ENCODE measurements around the gene MCUB. TPM values are rescaled to one million over a fixed set of nuclear protein-coding genes. Genes with fewer than 3 reads are reported as not detected.

Gene MCUB
- total RNA-seq, 1 donor from 2014 or later: 3.9 TPM

GRCh38 chr4:109614015-109614414, 54.0 kb downstream of the MCUB start:
- Mint-ChIP-seq H3K4me1 (ENCODE audit: low read depth) (no peaks in the 10 kb centered on the region), H3K4me3 (ENCODE audit: low read depth) (no peak overlapping the region), H3K27me3 (no peaks in the 10 kb centered on the region), H3K27ac (no peak overlapping the region), H3K36me3 (ENCODE audit: insufficient read depth) (no peaks in the 10 kb centered on the region), H3K9me3 (ENCODE audit: low read depth) (no peaks in the 10 kb centered on the region)
- no peak for DNase-seq (ENCODE audit: low spot score, unreplicated experiment)
- TF ChIP-seq CTCF (IDR thresholded peaks at IDR 0.05; ENCODE audit: unreplicated experiment): no peak

- Mint-ChIP-seq H3K36me3 (ENCODE audit: insufficient read depth) (no peaks in the 10 kb centered on the region), H3K27me3 (no peaks in the 10 kb centered on the region), H3K4me1 (ENCODE audit: low read depth) (no peaks in the 10 kb centered on the region), H3K9me3 (ENCODE audit: low read depth) (no peaks in the 10 kb centered on the region), H3K4me3 (ENCODE audit: low read depth) (no peak overlapping the region), H3K27ac (no peak overlapping the region)
- no peak for DNase-seq (ENCODE audit: low spot score, unreplicated experiment)
- TF ChIP-seq CTCF (IDR thresholded peaks at IDR 0.05; ENCODE audit: unreplicated experiment): no peak
Observed at GRCh38 chr4:109614466-109614865, 54.4 kb downstream of the MCUB start.

- no peak for DNase-seq (ENCODE audit: low spot score, unreplicated experiment)
- Mint-ChIP-seq H3K27ac (no peak overlapping the region), H3K27me3 (no peaks in the 10 kb centered on the region), H3K9me3 (ENCODE audit: low read depth) (no peaks in the 10 kb centered on the region), H3K36me3 (ENCODE audit: insufficient read depth) (no peaks in the 10 kb centered on the region), H3K4me3 (ENCODE audit: low read depth) (no peak overlapping the region), H3K4me1 (ENCODE audit: low read depth) (no peaks in the 10 kb centered on the region)
- no peak for TF ChIP-seq CTCF (IDR thresholded peaks at IDR 0.05; ENCODE audit: unreplicated experiment)
Observed at GRCh38 chr4:109615742-109616141, 55.7 kb downstream of the MCUB start.

- H3K4me3 Mint-ChIP-seq (ENCODE audit: low read depth): no peak overlapping the region
- no peak for DNase-seq (ENCODE audit: low spot score, unreplicated experiment)
- no peaks in the 10 kb centered on the region for H3K36me3 Mint-ChIP-seq (ENCODE audit: insufficient read depth)
- TF ChIP-seq CTCF (IDR thresholded peaks at IDR 0.05; ENCODE audit: unreplicated experiment): no peak
- no peaks in the 10 kb centered on the region for H3K9me3 Mint-ChIP-seq (ENCODE audit: low read depth)
- H3K27me3 Mint-ChIP-seq: no peaks in the 10 kb centered on the region
- H3K27ac Mint-ChIP-seq: no peak overlapping the region
- no peaks in the 10 kb centered on the region for H3K4me1 Mint-ChIP-seq (ENCODE audit: low read depth)
Observed at GRCh38 chr4:109616243-109616642, 56.2 kb downstream of the MCUB start.

- H3K4me1 Mint-ChIP-seq (ENCODE audit: low read depth): no peaks in the 10 kb centered on the region
- H3K36me3 Mint-ChIP-seq (ENCODE audit: insufficient read depth): no peaks in the 10 kb centered on the region
- H3K9me3 Mint-ChIP-seq (ENCODE audit: low read depth): no peaks in the 10 kb centered on the region
- no peak overlapping the region for H3K4me3 Mint-ChIP-seq (ENCODE audit: low read depth)
- no peaks in the 10 kb centered on the region for H3K27me3 Mint-ChIP-seq
- H3K27ac Mint-ChIP-seq: no peak overlapping the region
- no peak for DNase-seq (ENCODE audit: low spot score, unreplicated experiment)
- no peak for TF ChIP-seq CTCF (IDR thresholded peaks at IDR 0.05; ENCODE audit: unreplicated experiment)
Observed at GRCh38 chr4:109622626-109623025, 62.6 kb downstream of the MCUB start.
